GOT3 (cell line): Measurements from ENCODE around the gene ZNF780B.
"Not testable (repeated sequence)": the region's sequence is repeated elsewhere in the genome, so short reads cannot be mapped to it uniquely, and the experiment has no call there.

ENCODE experiments used
- DNase-seq: peaks from one replicate; lab custom pipeline; 2025; ENCODE audit warnings: mixed read lengths; lab: John Stamatoyannopoulos, UW

The ZNF780B gene

GRCh38 chr19:40038047-40038446 lies 18.0 kb downstream of the ZNF780B start:
- not testable (repeated sequence) for DNase-seq

- DNase-seq: no peak
Measured at GRCh38 chr19:40035996-40036395, 20.0 kb downstream of the ZNF780B start.

GRCh38 chr19:40033989-40034560 lies 22.0 kb downstream of the ZNF780B start:
- no peak for DNase-seq

GRCh38 chr19:40026597-40026970 lies 29.4 kb downstream of the ZNF780B start:
- DNase-seq: no peak

- no peak for DNase-seq
Measured at GRCh38 chr19:40025938-40026596, 30.0 kb downstream of the ZNF780B start.

GRCh38 chr19:40023969-40024368 lies 32.1 kb downstream of the ZNF780B start:
- no peak for DNase-seq

- DNase-seq: no peak
Measured at GRCh38 chr19:40013991-40014390, 42.0 kb downstream of the ZNF780B start.

GRCh38 chr19:40009674-40010073 lies 46.4 kb downstream of the ZNF780B start:
- DNase-seq: no peak

GRCh38 chr19:40006273-40006691 lies 49.7 kb downstream of the ZNF780B start:
- DNase-seq: no peak

- no peak for DNase-seq
Measured at GRCh38 chr19:40005691-40006272, 50.2 kb downstream of the ZNF780B start.

- no peak for DNase-seq
Measured at GRCh38 chr19:39998501-39998900, 57.5 kb downstream of the ZNF780B start.

GRCh38 chr19:39997638-39998216 lies 58.3 kb downstream of the ZNF780B start:
- no peak for DNase-seq

- peak; percentile 44 for DNase-seq
Measured at GRCh38 chr19:39996811-39997637, 59.0 kb downstream of the ZNF780B start, which contains the start of gene ZNF546. Gene ZNF546 (plus strand): TSS chr19:39997060. CDS start chr19:39998327, 1,267 bp downstream.

- DNase-seq: no peak
Measured at GRCh38 chr19:39996218-39996810, 59.7 kb downstream of the ZNF780B start.

- no peak for DNase-seq
Measured at GRCh38 chr19:39995794-39996193, 60.2 kb downstream of the ZNF780B start.

GRCh38 chr19:39994361-39994760 lies 61.7 kb downstream of the ZNF780B start:
- no peak for DNase-seq

- no peak for DNase-seq
Measured at GRCh38 chr19:39993605-39994004, 62.4 kb downstream of the ZNF780B start.

GRCh38 chr19:39987596-39987995 lies 68.4 kb downstream of the ZNF780B start:
- DNase-seq: no peak

GRCh38 chr19:39987167-39987566 lies 68.9 kb downstream of the ZNF780B start:
- DNase-seq: no peak

- no peak for DNase-seq
Measured at GRCh38 chr19:39986643-39987042, 69.4 kb downstream of the ZNF780B start.

GRCh38 chr19:39983695-39984300 lies 72.2 kb downstream of the ZNF780B start:
- no peak for DNase-seq
